DMS 273 treated with DMSO at 0.1 percent for 48 hours (cell line): ENCODE data around the gene SPATA4.

Source experiments
- DNase-seq: peaks from one replicate; lab custom pipeline; 2025; lab: John Stamatoyannopoulos, UW

Gene SPATA4

GRCh38 chr4:176189891-176190795 lies 5.2 kb downstream of the SPATA4 start:
- DNase-seq = no peak

- no peak for DNase-seq
Observed at GRCh38 chr4:176188654-176189053, 6.7 kb downstream of the SPATA4 start.

DNA sequence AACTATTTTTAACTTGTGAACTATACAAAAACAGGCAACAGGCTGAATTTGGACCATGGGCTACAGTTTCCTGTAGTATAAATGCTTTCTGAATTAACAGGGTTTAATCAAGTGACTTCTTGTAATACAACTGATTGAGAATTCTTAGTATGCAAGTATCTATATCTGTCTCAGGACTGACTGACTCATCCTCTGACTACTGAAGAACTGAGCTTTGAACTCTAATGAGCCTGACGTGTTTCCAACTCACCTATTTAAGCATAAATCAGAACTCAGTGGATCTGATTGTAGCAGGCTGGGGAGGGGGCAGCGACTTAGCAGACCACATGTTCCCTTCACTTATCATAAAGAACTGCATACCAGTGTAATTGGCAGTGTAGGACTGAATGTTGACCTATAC lies 7.8 kb downstream of the SPATA4 start:
- no peak for DNase-seq

- no peak for DNase-seq
Observed at GRCh38 chr4:176186671-176187395, 8.6 kb downstream of the SPATA4 start.

DNA sequence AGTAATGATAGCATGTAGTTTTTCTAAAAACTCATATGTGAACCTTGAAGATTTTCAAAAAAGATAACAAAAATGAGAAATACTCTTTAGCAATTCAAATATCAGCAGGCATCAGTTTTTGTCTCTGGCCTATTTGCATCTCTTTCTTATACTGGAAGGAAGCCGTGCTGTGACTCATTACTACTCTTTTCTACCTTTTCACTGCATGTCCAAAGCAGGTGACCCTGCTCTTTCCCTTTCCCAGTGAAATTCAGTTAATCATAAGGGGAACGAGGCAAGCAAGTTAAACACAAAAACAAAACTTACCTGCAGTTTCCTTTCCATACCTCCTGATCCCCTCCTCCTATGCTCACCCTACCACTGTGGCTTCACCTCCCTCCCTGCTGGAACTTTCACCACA lies 9.3 kb downstream of the SPATA4 start:
- DNase-seq = no peak

- DNase-seq = no peak
Observed at GRCh38 chr4:176185051-176185450, 10.3 kb downstream of the SPATA4 start.

DNA sequence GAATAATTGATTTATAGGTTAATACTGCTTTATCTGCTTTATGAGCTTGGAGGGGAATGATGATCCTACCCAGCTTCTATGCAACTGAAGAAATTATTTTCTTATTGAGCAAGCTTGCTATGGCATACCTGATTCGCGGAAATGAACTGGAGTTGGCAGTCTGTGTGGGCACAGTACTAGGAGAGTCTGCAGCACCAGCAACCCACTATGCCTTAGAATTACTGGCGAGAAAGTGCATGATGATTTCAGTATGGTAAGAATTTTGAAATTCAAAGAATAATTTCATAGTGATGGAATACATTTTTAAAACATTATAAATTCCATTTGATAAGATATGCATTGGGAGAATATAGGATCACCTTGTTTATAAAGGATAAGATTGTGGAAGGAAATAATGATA lies 32.3 kb downstream of the SPATA4 start:
- no peak for DNase-seq

- no peak for DNase-seq
Observed at GRCh38 chr4:176156656-176157055, 38.7 kb downstream of the SPATA4 start.

DNA sequence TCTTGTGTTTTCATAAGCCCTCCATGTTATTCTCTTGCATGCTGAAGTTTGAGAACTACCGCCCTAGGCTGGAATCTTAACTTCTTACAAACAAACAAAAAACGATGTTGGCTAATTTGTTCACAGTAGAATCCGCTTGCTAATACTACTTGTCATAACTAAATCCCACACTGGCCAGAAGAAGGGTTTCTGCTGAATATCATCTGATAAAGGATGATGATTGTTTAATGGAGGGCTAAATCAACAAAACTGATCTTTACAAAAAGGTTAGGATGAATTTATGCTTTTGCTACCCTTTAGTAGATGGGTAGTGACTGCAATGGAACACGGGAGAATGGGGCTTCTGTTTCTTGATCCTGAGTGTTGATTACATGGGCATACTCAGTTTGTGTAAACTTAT lies 42.3 kb downstream of the SPATA4 start:
- no peak for DNase-seq

- no peak for DNase-seq
Observed at GRCh38 chr4:176150704-176151103, 44.7 kb downstream of the SPATA4 start.

GRCh38 chr4:176150356-176150682 lies 45.1 kb downstream of the SPATA4 start:
- DNase-seq = no peak

- no peak for DNase-seq
Observed at GRCh38 chr4:176149680-176150355, 45.6 kb downstream of the SPATA4 start.

GRCh38 chr4:176142253-176142652 lies 53.1 kb downstream of the SPATA4 start:
- DNase-seq = no peak

DNA sequence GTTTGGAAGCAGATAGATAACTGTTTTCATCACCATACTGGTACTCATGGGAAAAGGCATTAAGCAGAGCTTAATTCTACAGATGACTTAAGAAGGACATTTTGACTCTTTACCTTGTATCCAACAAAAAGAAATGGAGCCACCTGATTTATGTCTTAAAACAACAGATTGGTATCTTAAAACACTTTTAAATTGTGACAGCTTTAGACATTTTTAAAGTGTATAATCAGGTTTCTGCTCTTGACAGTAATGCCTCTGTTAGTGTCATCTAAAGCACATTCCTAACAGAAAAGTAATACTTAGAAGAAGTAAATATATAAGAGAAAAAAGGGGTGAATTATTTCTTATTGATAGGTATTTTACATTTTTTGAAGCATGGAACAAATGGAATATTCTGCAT lies 55.9 kb downstream of the SPATA4 start:
- DNase-seq = no peak

GRCh38 chr4:176137631-176138030 lies 57.8 kb downstream of the SPATA4 start:
- DNase-seq = no peak

DNA sequence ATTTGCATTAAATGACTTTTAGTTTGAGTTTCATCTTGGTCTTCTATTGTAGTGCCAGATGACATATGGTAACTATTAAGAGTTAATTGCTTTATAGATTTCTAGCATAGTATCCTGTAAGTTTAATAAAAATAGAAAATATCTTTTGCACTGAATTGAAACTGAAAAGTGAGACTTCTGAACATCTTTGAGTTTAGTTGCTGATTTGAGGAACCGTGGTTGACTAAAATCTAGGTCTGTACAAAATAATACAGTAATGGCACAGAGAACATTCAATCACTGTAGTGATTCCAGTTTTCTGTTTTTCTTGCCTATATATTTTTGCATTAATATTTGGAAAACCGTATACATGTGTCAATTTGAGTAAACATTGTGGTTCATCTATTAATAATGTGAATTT lies 60.7 kb downstream of the SPATA4 start:
- DNase-seq = no peak
